HepG2 (cell line): ENCODE data around the gene SDK1. TPM values are rescaled to one million over a fixed set of nuclear protein-coding genes. Genes with fewer than 3 reads are reported as not detected.

Source experiments
- ATAC-seq: fragments of 200-7000 bp; cut with Tn5 transposase; 3 replicates; pipeline ENCODE4 v1.9.1; 2020; ENCODE audit warnings: mild to moderate bottlenecking, moderate library complexity
- BruUV-seq: library from RNA; stranded (reverse); fragments of 400-500 nt; replicated peaks from 2 replicates; lab custom pipeline; 2021; lab: Mats Ljungman, UMichigan
- CTCF ChIA-PET: fragments of 300-600 bp; formaldehyde crosslinking; extraction: SDS; loops from one replicate; lab custom pipeline; 2021; ENCODE audit warnings: low total read pairs, inconsistent platforms, low intra/inter-chr PET ratio; lab: Yijun Ruan, JAX
- POLR2A ChIA-PET: fragments of 350-600 bp; sonication (Branson Sonifier 250); formaldehyde crosslinking; loops from one replicate; lab custom pipeline; 2020; ENCODE audit warnings: antibody characterized with exemption, inconsistent platforms; lab: Yijun Ruan, JAX
- DNase-seq: peaks from one replicate; pipeline ENCODE4 v3.0.0-alpha.2; 2015; ENCODE audit warnings: low spot score
- FAIRE-seq: peaks from 3 replicates; lab custom pipeline; 2011; peaks lifted over from hg19 to GRCh38; lab: Jason Lieb, UNC
- H2AFZ ChIP-seq: one replicate; pipeline ENCODE4 v1.6.1; 2011; ENCODE audit warnings: low read length, inconsistent platforms
- H3K27ac ChIP-seq: fragments of 300-600 bp; 3 replicates; pipeline ENCODE4 v1.8.0; 2011; ENCODE audit warnings: mixed run types, mild to moderate bottlenecking, mixed read lengths, low read length, inconsistent platforms; ENCODE audit not compliant: insufficient read depth; ENCODE audit errors: extremely low read length
- H3K27me3 ChIP-seq, 2 experiments: fragments of 200-600 bp in 1 of 2; 2 replicates in 1 of 2; 3 replicates in 1 of 2; pipeline versions ENCODE4 v1.6.0 to v1.8.0; 2011; ENCODE audit warnings: low read length in 2 of 2, mild to moderate bottlenecking in 2 of 2, moderate library complexity in 2 of 2, inconsistent platforms in 1 of 2; ENCODE audit not compliant: insufficient read depth in 2 of 2, control insufficient read depth in 1 of 2
- H3K36me3 ChIP-seq, 2 experiments: fragments of 200-600 bp in 1 of 2; replicated peaks in 1 of 2; 2 replicates in 1 of 2; 3 replicates in 1 of 2; pipeline versions ENCODE4 v1.5.1 to v1.8.0; 2011; ENCODE audit warnings: low read length in 2 of 2, inconsistent platforms in 1 of 2; ENCODE audit not compliant: insufficient read depth in 2 of 2, control insufficient read depth in 1 of 2
- H3K4me1 ChIP-seq: 2 replicates; pipeline ENCODE4 v1.5.1; 2012; ENCODE audit warnings: low read length, inconsistent platforms; ENCODE audit not compliant: insufficient read depth
- H3K4me2 ChIP-seq: 2 replicates; pipeline ENCODE4 v1.6.0; 2011; ENCODE audit warnings: low read depth, low read length, inconsistent platforms
- H3K4me3 ChIP-seq, 3 experiments: fragments of 200-600 bp in 1 of 3; sonication (generic), shearing (Covaris generic) in 1 of 3; replicated peaks in 1 of 3; 2 replicates each; pipeline ENCODE4 v1.5.1; 2011 to 2016; ENCODE audit warnings: low read length in 3 of 3, inconsistent platforms in 2 of 3, low read depth in 2 of 3, mild to moderate bottlenecking in 2 of 3, control low read depth in 1 of 3, mixed read lengths in 1 of 3; ENCODE audit not compliant: insufficient read depth in 1 of 3
- H3K79me2 ChIP-seq: one replicate; pipeline ENCODE4 v1.6.1; 2011; ENCODE audit warnings: low read length, inconsistent platforms; ENCODE audit not compliant: insufficient read depth
- H3K9ac ChIP-seq: 2 replicates; pipeline ENCODE4 v1.6.0; 2011; ENCODE audit warnings: mild to moderate bottlenecking, low read depth, low read length, inconsistent platforms; ENCODE audit not compliant: insufficient read depth
- H3K9me3 ChIP-seq: 2 replicates; pipeline ENCODE4 v1.5.1; 2012; ENCODE audit warnings: mild to moderate bottlenecking, low read length
- H4K20me1 ChIP-seq: 2 replicates; pipeline ENCODE4 v1.6.0; 2011; ENCODE audit warnings: inconsistent platforms, mild to moderate bottlenecking, low read length, moderate library complexity; ENCODE audit not compliant: insufficient read depth
- RARA ChIP-seq: IDR thresholded peaks from 2 replicates; pipeline ENCODE4 v1.6.1; 2016; ENCODE audit warnings: missing genetic modification reagents, missing compliant biosample characterization
- RXRB ChIP-seq: IDR thresholded peaks from 2 replicates; pipeline ENCODE4 v1.6.1; 2016; ENCODE audit warnings: borderline replicate concordance, missing genetic modification reagents, missing compliant biosample characterization
- ZNF235 ChIP-seq: sonication (generic); formaldehyde crosslinking; IDR thresholded peaks from 2 replicates; pipeline ENCODE4 v1.8.1; 2023; ENCODE audit warnings: mild to moderate bottlenecking, missing genetic modification reagents, borderline replicate concordance
- ZNF792 ChIP-seq: IDR thresholded peaks from 2 replicates; pipeline ENCODE4 v1.6.1; 2016
- WGBS: methylation state at CpG from one replicate; pipeline ENCODE4 v1.1.6; 2017; ENCODE audit warnings: low lambda C conversion rate; 5-methylcytosine and 5-hydroxymethylcytosine counted together
- in situ Hi-C: cut with HindIII; loops from 2 replicates; pipeline ENCODE4 v1.10.0; 2017; ENCODE audit warnings: low pct_unique_long_range_greater_than_20kb; ENCODE audit not compliant: extremely low pct_ligation_motif_present
- intact Hi-C: fragments of 100-400 bp; cut with micrococcal nuclease; formaldehyde crosslinking; loops from one replicate; pipeline ENCODE4 v1.10.0; 2022; ENCODE audit not compliant: unreplicated experiment
- polyA plus RNA-seq, 8 experiments: library from polyadenylated mRNA; depleted of rRNA in 3 of 8; stranded (reverse) in 7 of 8; unstranded in 1 of 8; fragments of >200 nt; fragmentation: Illumina TruSeq in 4 of 8; extraction: Trizol in 4 of 8; gene quantifications; 2 replicates each; pipeline versions ENCODE4 v1.2.1 to v1.2.3, GENCODE V29; 2011 to 2016; ENCODE audit warnings: low read depth in 4 of 8, missing spikeins in 1 of 8, mixed read lengths in 1 of 8; ENCODE audit not compliant: insufficient read depth in 1 of 8
- total RNA-seq, 5 experiments: library from RNA; depleted of rRNA; stranded (reverse); fragments of >200 nt; fragmentation: Illumina TruSeq; extraction: Trizol; gene quantifications; 2 replicates each; pipeline ENCODE4 v1.2.3, GENCODE V29; 2016; ENCODE audit warnings: low read depth in 1 of 5
- TF ChIP-seq, protein P1 (sequence below): sonication (generic); formaldehyde crosslinking; IDR thresholded peaks from 2 replicates; pipeline ENCODE4 v1.5.1; 2020; ENCODE audit warnings: missing genetic modification reagents, mild to moderate bottlenecking, borderline replicate concordance
- TF ChIP-seq, protein P2 (sequence below): sonication (generic); formaldehyde crosslinking; IDR thresholded peaks from 2 replicates; pipeline ENCODE4 v1.4.0; 2020; ENCODE audit warnings: mild to moderate bottlenecking, low read depth, missing genetic modification reagents

SDK1 gene
- total and polyA plus RNA-seq, 2 of the 13 experiments (the other 11 are each of a cell fraction or from before 2014, with no cell fraction given), result 0.35 to 2.4 TPM

DNA sequence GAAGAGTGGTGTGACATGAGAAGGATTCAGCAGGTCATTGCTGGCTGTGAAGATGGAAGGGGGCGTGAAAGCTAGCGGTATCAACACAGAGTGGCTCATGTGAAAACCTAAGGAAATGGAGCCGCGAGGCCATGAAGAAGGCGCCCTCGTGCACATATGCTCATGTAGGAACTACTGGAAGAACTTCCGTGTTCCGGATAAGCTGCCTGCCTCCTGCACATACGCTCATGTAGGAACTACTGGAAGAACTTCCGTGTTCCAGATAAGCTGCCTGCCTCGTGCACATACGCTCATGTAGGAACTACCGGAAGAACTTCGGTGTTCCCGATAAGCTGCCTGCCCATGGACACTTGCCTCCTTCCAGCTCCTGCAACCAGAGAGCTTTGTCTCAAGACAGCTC is 179.1 kb downstream of the SDK1 start:
- H4K20me1 ChIP-seq, result no peaks in the 10 kb centered on the region
- BruUV-seq, result no TSS peak
- no peak for TF ChIP-seq ZNF235
- no peak for TF ChIP-seq ZNF792 (CRISPR knock-in tag)
- TF ChIP-seq, protein P1, sequence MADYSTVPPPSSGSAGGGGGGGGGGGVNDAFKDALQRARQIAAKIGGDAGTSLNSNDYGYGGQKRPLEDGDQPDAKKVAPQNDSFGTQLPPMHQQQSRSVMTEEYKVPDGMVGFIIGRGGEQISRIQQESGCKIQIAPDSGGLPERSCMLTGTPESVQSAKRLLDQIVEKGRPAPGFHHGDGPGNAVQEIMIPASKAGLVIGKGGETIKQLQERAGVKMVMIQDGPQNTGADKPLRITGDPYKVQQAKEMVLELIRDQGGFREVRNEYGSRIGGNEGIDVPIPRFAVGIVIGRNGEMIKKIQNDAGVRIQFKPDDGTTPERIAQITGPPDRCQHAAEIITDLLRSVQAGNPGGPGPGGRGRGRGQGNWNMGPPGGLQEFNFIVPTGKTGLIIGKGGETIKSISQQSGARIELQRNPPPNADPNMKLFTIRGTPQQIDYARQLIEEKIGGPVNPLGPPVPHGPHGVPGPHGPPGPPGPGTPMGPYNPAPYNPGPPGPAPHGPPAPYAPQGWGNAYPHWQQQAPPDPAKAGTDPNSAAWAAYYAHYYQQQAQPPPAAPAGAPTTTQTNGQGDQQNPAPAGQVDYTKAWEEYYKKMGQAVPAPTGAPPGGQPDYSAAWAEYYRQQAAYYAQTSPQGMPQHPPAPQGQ (CRISPR knock-in tag), result no peak
- no peak for TF ChIP-seq RXRB (CRISPR knock-in tag)
- H3K9me3 ChIP-seq, result no peaks in the 10 kb centered on the region
- CTCF ChIA-PET, result no interaction called here
- intact Hi-C loops (no loop called here), in situ Hi-C loops (no loop called here)
- peaks cover 13% of the 10 kb centered on the region for H3K4me1 ChIP-seq
- FAIRE-seq (no peak), DNase-seq (no peak), ATAC-seq (no peak)
- no peak overlapping the region for H3K4me2 ChIP-seq
- H3K79me2 ChIP-seq, result no peaks in the 10 kb centered on the region
- no peaks in the 10 kb centered on the region for H3K27me3 ChIP-seq
- POLR2A ChIA-PET, result no interaction called here
- no peak overlapping the region for H3K9ac ChIP-seq
- H3K27ac ChIP-seq, result no peak overlapping the region
- 96% methylated on average over 15 of the region's 15 CpGs for WGBS
- H3K4me3 ChIP-seq, result no peak overlapping the region
- H3K36me3 ChIP-seq, result no peaks in the 10 kb centered on the region
- no peak overlapping the region for H2AFZ ChIP-seq

DNA sequence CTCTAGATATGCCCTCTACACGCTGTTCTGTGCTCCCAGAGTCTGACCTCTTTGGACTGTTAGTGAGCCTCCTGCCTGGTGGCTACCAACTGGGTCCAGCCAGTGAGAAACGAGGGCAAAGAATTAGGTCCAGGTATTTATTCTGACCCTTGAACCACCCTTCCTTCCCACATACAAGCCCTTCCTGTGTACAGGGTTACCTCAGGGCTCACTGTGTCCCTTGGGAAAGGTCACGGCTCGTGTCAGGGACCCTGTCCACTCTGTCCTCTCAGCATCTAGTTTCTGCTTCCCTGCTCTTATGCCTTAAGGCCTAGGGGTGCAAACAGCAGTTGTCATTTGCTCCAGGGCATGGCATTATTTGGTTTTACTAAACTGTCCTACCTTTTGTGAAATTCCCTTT is 180.4 kb downstream of the SDK1 start:
- H3K27ac ChIP-seq, result no peak overlapping the region
- no peak for ATAC-seq

More for the DNA sequence above, 180.4 kb downstream of the SDK1 start:
- H3K9me3 ChIP-seq, result no peaks in the 10 kb centered on the region
- no peak overlapping the region for H2AFZ ChIP-seq
- H3K79me2 ChIP-seq, result no peaks in the 10 kb centered on the region
- no peak overlapping the region for H3K4me3 ChIP-seq
- peaks cover 13% of the 10 kb centered on the region for H3K4me1 ChIP-seq
- CTCF ChIA-PET, result interaction anchor here (1.7 kb wide), 1 partner anchor 192 kb away, joined by 10 read pairs; no protein-coding TSS in a partner anchor
- H4K20me1 ChIP-seq, result no peaks in the 10 kb centered on the region
- TF ChIP-seq RARA, result peak; percentile 57; the same call in 1 of the 2 replicates
- TF ChIP-seq, protein P2, sequence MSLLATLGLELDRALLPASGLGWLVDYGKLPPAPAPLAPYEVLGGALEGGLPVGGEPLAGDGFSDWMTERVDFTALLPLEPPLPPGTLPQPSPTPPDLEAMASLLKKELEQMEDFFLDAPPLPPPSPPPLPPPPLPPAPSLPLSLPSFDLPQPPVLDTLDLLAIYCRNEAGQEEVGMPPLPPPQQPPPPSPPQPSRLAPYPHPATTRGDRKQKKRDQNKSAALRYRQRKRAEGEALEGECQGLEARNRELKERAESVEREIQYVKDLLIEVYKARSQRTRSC (CRISPR knock-in tag), result no peak
- H3K9ac ChIP-seq, result no peak overlapping the region
- in situ Hi-C loops (no loop called here), intact Hi-C loops (no loop called here)
- DNase-seq (no peak), FAIRE-seq (no peak)
- 68% methylated on average over 4 of the region's 4 CpGs for whole genome bisulfite sequencing
- no peaks in the 10 kb centered on the region for H3K27me3 ChIP-seq
- H3K36me3 ChIP-seq, result no peaks in the 10 kb centered on the region
- POLR2A ChIA-PET, result no interaction called here
- H3K4me2 ChIP-seq, result no peak overlapping the region
- BruUV-seq, result no TSS peak
